Measurements from ENCODE around the gene TNIP3.
"Not testable (repeated sequence)": the region's sequence is repeated elsewhere in the genome, so short reads cannot be mapped to it uniquely, and the experiment has no call there.

Gene TNIP3, protein sequence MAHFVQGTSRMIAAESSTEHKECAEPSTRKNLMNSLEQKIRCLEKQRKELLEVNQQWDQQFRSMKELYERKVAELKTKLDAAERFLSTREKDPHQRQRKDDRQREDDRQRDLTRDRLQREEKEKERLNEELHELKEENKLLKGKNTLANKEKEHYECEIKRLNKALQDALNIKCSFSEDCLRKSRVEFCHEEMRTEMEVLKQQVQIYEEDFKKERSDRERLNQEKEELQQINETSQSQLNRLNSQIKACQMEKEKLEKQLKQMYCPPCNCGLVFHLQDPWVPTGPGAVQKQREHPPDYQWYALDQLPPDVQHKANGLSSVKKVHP

DNA sequence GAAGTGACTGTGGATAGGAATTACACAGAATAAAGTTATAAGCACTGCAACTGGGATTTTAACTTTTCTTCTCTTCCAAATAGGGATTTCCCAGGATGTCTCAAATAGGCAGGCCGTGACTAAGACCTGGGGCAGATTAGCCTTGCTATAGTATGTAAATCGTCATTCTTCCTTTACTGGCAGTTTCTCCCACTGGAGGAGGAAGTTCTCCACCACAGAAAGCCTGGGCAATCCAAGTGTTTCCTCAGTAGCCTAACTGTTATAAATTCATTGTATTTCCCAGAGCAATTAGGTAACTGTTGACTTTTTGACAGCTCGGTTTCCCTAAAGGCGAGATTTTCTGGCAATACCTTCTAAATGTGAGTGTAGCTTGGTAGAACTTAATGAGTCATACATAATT lies at the start of gene TNIP3:
TSS of gene TNIP3 (minus strand) at position 31 of the 400 bp plus-strand sequence. CDS start 196 bp downstream, outside the sequence.
- no peak for DNase-seq (ENCODE audit: low read depth in 2 of 2)

DNA sequence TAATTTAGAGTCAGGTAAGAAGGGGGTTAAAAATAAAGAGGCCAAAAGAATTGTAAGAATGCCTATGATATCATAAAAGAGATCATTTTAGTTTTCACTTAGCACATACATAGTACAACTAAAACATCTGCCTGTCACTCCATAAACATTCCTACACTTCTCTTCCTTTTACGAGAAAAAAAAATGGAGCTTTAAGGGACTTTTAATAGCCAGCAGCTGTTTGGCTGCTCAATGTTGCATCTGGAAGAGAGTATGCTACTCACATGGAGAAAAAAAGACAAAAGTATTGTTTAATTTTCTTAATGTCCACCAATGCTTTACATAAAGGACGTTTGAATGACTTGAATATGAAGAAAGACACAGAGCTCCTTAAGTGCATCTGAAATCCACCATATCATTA lies 48.7 kb upstream of the TNIP3 start:
- DNase-seq (ENCODE audit: low read depth in 2 of 2), result no peak

DNA sequence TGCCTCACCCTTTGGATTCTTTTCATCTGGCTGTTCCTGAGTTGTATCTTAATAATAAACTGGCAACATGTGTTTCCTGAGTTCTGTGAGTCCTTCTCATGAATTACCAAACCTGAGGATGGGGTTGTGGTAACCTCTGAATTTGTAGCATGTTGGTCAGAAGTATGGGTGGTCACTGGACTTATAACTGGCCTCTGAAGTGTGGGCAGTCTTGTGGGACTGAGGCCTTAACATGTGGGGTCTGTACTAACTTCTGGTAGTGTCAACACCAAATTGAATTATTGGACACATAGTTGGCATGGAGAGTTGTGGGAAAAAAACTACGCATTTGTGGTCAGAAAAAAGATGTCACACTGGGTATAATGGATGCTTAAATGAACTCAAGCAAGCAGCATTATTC lies 45.0 kb upstream of the TNIP3 start:
- no peak for DNase-seq (ENCODE audit: low read depth in 2 of 2)

DNA sequence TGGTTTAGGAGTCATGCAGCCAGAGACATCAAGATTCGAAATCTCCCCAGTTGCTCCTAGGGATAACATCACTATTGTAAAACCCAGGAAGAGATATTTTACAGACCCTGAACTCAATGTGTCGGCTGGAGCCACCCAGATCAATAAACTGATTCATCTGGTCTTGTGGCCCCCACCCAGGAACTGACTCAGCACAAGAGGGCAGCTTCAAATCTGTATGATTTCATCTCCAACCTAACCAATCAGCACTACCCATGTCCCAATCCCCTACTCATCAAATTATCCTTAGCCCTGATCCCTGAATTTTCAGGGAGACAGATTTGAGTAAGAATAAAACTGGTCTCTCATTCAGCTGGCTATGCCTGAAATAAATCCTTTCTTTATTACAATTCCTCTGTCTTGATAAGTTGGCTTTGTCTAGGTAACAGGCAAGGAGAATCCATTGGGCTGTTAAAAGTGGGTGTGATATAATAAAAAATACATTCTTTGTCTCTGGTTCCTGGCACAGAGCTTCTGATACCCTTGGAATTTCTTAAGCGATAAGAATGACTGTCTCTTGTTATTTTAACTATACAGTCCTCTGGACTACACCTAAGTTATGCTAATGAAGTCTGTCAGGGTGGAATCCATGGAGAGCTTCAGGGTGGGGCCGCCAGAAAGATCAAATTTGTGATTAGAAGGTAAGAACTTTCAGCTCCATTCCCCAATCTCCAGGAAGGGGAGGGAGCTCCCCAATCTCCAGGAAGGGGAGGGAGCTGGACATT lies 44.3 kb upstream of the TNIP3 start:
- no peak for DNase-seq (ENCODE audit: low read depth in 2 of 2)

DNA sequence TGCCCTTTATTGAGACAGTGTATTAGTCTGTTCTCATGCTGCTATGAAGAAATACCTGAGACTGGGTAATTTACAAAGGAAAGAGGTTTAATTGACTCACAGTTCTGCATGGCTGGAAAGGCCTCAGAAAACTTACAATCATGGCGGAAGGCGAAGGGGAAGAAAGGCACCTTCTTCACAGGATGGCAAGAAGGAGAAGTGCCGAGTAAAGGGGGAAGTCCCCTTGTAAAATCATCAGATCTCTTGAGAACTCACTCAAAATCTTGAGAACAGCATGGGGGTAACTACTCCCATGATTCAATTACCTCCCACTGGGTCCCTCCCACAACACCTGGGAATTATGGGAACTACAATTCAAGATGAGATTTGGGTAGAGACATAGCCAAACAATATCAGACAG lies 41.7 kb upstream of the TNIP3 start:
- DNase-seq (ENCODE audit: low read depth in 2 of 2), result not testable (repeated sequence)

DNA sequence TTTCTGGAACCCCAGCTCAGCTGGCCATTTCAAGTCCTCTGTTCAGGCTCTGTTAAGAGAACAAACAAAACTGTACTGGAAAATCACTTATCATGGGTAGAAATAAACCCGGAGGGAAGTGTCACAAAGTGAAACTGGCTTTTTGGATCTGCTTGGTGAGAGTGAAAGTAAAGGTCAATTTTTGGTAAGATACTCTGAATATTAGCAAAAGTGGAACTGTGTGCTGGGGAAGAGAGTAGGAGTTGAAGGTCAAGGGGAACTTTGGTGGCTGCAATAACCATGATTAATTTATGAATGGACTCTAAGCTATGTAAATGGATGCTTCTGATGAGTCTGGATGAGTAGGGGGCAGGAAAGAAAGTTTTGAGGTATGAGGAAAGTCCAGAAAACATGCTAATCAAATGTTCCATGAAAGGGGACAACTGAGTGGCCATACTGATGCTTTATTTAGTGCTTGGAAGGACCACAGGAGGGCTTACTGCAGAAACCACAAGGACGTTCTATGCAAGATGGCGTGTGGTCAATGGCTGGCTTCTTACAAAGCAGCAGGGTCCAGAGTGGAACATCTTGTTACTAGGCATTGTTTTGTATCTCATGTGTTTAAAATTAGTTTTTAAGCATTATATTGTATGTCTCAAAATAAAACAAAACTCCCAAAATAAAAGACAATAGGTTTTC lies 36.8 kb upstream of the TNIP3 start:
- DNase-seq (ENCODE audit: low read depth in 2 of 2), result no peak

DNA sequence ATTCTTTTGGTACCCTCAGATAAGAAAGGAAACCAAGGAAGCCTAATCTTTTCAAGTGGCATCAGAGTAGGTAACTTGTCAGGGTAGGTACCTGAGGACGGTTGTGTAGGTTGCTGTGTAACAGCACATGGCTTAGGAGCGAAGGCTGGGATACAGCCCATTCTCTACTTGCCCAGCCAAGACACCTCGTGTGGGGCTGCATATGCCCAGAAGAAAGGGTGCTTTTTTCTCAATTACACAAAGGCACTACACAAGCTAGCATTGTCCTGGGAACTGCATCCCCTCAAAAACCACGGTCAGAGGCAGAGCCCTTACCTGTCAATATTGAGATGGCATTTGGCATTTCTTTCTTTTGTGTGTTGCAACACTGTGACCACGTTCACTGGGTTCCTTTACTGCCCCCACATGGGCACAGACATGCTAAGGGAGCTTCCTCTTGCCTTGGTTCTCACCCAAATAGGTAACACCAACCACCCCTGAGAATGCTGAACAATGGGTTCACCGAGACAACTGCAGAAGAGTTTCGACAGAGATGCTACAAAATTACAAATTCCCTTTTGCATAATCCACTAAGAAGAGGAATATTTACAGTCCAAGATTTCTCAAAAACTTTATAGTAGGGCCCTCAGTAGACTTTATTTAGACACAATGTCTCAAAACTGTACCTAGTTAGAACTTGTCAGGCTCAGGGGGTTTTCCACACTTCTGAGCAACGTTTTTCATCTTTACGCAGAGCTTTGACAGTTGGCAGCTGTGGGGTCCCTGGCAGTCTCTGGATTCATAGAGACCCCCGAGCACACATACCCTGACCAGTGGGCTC lies 35.8 kb upstream of the TNIP3 start:
- no peak for DNase-seq (ENCODE audit: low read depth in 2 of 2)

DNA sequence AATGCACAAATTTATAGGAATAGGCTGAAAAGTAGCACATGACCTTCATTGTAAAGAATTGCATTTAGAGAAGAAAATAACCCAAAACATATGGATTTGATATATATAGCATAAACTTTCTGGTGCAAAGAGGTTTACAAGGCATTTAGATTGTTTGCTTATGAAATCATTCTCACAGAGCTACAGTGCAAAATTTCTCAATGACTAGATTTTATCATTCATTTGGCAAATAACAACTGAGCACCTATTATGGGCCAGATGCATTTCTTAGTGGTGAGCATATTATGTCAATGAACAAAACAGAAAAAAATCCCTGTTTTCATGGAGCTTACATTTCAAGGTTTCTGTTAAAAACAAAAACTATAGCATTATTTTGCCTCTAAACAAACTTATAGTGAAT lies 34.1 kb upstream of the TNIP3 start:
- DNase-seq (ENCODE audit: low read depth in 2 of 2), result no peak

DNA sequence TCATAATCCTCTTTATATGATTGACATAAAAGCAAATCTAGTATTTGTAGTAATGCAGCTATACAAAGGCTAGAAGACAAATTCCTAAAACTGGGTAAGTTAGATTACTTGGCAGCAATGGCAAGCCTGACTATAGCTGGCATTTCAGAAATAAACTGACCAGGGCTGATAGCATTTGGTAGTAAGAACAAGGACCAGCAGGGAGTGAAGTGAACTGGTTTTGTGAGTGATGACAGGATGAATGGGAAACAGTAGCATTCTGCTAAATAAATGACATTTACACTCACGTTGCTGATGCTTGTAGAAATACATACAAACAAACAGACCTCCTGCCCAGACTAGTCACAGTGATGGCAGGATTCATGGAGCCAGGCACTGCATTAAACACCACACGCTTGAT lies 31.5 kb upstream of the TNIP3 start:
- no peak for DNase-seq (ENCODE audit: low read depth in 2 of 2)

DNA sequence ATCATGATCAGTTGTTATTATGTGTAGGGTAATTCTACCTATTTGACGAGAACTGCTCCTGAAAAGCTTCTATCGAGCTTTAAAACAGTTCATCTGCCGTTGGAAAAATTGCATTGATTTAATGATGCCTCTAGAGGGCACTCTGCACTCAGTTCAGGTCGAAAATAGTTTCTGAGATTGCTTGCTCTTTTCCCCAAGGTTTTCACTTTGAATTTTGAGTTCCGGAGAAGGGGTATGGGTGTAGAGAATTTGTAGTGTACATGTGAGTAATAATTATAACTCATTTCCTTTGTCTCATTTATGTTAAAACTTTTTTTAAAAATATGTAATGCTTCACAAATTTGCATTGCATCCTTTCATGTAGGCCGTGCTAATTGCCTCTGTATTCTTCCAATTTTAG lies 28.4 kb upstream of the TNIP3 start:
- no peak for DNase-seq (ENCODE audit: low read depth in 2 of 2)

DNA sequence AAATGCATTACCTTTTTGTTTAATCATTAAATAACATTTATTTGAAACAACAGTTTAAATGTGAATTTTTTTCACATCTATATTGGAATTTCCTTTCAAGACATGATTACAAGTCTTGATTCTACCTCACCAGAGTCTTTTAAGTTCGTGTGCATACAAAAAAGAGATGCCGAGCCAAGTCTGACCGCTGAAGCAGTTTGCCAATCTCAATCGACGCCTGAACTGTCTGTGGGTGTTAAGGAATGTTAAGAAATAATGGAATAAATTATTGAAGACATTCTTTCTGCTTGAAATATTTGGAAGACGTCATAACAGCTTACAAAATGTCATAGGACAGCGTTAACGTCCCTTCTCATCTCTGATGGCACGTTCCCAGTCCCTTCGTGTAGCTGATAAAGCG lies 27.9 kb upstream of the TNIP3 start:
- DNase-seq (ENCODE audit: low read depth in 2 of 2), result no peak

DNA sequence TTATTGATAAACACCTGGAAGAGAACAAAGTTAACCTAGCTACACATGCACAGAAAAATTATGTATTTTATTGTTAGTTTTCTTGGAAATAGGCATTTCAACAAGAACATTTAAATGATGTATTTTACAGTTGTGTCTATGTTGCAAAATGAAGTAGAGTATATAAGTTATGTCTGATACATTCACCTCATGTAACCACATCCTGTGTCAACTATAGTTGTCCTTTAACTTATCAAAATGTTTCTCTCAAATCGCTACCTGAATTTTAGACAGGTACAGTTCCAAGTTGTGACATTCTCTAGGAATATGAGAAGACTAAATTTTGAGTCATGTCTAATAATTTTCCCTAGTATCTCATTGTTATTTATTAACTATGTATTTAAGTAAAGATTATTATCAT lies 27.2 kb upstream of the TNIP3 start:
- DNase-seq (ENCODE audit: low read depth in 2 of 2), result no peak

DNA sequence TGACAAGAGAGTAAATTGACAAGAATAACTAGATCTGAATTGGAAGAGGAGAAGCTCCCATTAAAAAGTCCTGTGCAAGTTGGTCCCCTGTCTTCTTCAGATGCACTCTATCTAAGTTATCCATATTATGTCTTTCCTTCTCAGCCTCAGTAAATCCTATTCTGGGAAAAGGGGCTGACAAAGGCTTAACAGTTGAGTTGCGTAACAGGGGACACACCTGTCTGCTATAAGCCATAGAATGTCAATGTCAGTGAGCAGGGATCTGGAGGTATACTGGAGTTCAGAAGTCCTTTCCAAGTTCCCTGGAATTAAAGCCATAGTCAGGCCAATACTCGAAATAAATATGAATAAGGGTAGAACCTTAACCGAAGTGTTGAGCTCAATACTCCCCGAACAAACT lies 26.3 kb upstream of the TNIP3 start:
- no peak for DNase-seq (ENCODE audit: low read depth in 2 of 2)

DNA sequence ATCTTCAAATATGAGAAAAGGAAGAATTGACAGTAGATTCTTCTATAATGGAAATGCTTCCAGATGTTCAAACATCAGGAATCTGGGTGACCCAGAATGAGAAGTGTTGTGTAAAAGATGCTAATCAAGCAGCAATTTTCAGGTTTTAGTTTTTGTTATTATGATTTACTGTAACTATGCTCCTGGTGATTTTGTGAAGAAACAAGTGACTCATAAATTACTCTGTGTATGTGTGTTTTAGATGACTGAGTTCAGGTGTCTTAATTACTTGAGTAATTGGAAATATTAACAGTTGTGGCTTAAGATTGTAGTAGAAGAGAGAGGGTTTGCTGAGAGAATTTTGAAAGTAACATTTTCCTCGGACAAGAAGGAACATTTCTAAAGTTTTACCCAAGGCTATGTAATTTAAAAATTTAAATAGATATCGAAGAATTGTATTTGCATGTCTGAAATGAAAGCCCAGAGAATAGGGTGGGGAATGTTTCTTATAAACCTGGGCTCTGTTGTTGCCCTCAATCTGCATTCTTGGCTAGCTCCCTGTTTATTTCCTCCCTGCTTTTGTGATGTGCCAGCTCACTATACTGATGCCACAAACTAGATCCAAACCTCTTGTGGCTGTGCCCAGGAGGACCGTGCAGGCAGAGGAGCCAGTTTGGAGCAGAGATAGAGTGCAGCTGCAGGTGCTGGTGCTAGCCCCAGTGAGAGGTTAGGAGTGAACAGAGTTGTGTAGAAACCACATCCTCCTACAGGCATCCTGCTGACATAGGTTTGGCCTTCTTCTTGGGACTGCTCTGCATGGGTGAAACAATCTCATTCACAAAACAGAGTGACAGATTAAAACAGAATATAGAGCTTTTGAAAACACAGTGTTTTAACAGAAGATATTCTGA lies 25.4 kb upstream of the TNIP3 start:
- DNase-seq (ENCODE audit: low read depth in 2 of 2), result no peak

DNA sequence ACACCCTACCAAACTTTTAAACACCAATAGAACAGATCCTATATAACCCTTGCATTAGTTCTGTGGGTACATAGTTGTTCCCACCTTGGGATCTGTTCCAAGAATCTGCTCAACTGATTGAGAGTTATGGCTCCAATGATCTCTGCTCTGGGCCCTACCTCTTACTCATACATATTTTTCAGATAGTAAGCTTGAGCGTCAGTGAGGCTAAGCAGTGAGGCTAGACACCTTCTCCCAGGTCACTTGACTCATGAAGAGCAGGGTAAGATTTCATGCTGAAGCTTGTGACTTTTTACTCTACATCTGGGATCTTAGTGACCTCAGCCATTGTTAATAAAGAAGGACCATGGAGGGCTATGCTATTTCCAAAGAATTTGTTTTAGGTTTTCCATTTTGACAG lies 23.1 kb upstream of the TNIP3 start:
- no peak for DNase-seq (ENCODE audit: low read depth in 2 of 2)

DNA sequence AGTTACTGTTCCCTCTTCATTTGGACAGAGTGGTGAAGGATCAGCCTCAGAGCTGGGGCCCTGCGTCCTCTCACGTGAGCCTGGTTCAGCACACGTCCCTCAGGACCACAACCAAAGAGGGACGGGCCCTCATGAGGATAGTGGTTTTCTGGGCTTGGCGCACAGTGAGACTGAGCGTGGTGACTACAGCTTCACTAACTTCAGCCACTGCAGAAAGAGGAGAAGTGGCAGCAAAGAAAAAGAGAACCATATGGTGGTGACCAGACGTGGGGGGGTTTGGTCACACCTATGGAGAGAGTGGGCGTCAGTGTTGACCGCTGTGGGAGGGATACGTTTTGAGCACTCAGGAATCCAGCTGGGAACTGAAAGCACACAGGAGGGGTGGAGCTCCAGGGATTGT lies 21.8 kb upstream of the TNIP3 start:
- DNase-seq (ENCODE audit: low read depth in 2 of 2), result no peak

DNA sequence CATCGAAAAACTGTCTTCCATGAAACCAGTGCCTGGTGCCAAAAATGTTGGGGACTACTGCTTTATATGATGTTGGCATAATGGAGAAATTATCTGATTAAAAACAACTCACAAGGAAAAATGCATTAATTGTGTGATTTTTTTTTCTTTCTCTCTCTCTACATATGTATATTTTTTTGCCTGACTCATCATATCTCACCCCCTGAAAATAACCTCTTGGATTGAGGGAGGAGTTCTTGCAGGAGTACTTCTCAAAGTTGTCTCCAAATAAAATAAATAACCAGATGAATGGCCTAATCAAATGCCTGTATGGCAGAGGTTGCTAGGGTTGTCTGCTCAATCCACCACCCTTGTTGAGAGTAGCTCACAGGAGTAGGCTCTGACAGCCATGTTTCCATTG lies 19.9 kb upstream of the TNIP3 start:
- DNase-seq (ENCODE audit: low read depth in 2 of 2), result no peak

DNA sequence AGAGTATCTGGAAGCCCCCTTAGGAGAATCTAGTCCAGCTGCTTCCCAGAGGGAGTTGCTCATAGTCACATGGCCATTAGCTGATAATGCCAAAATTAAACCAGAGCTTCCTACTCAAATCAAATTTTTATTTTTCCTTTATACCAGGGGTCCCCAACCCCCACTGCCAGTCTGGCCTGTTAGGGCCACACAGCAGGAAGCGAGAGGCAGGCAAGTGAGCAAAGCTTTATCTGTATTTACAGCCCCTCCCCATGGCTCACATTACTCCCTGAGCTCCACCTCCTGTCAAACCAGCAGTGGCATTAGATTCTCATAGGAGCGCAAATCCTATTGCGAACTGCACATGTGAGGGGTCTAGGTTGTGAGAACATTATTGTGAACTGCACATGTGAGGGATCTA lies 19.2 kb upstream of the TNIP3 start:
- DNase-seq (ENCODE audit: low read depth in 2 of 2), result no peak

DNA sequence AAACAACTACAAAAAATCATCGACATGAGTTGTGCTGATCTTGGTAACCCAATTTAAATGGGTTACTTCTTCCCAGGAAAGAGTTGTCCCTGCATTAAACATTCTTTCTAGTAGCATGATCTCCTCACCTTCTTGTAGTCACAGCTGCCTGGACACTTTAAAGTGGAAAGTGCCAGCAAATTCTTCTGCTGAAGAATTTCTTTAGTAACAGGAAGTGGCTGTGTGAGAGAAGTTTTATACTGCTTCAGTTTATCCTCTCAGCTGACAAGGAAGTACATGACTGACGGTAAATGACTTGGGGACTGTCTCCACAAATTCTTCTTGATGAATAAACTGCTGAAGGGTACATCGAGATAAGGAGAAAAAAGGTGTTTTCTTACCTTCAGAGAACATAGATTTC lies 18.2 kb upstream of the TNIP3 start:
- no peak for DNase-seq (ENCODE audit: low read depth in 2 of 2)

DNA sequence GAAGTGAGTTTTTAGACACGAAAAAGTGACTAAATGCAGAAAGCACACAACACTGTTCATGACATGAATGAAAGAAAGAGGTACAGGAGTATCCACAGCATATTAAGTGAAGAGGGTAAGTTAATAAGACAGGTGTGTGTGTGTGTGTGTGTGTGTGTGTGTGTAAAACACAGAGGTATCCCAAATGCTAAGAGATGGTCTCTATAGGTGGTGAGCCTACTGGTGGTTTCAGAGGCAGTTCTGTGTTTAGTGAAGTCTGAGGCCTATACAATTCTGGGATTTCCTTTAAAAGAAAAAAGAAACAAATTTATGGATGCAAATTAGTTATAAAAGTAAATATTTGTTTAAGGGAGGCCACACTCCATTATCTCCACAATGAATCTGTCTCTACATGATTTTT lies 17.4 kb upstream of the TNIP3 start:
- DNase-seq (ENCODE audit: low read depth in 2 of 2), result no peak

DNA sequence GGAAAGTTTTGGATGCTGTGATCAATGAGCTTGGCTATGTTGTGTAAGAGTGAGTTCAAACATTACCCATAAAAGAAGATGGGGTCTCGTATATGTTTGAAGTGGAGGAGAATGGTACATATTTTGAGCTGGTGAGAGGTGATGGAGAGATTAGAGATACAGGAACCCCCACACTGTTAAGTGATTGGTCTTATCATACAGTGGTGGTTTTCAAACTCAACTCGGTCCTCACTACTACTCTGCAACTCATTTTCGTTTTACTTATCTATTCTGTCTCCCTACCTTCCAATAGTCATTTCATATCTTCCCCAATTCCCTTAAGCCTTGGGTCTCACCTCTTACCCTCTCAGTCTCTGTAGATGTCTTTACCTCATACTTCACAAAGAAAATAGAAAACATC lies 16.4 kb upstream of the TNIP3 start:
- DNase-seq (ENCODE audit: low read depth in 2 of 2), result no peak
